GM19438 (cell line): ENCODE data around the gene MS4A7.

Experiments used
- ATAC-seq: cut with Tn5 transposase; IDR thresholded peaks from one replicate; pipeline ENCODE4 v1.9.1; 2021; ENCODE audit warnings: low read depth; ENCODE audit not compliant: unreplicated experiment

Gene MS4A7

GRCh38 chr11:60370252-60370810 is 8.0 kb upstream of the MS4A7 start:
- no peak for ATAC-seq

GRCh38 chr11:60370811-60371298 is 7.5 kb upstream of the MS4A7 start:
- no peak for ATAC-seq

GRCh38 chr11:60371386-60371785 is 6.9 kb upstream of the MS4A7 start:
- ATAC-seq, result no peak

GRCh38 chr11:60371854-60372253 is 6.5 kb upstream of the MS4A7 start:
- ATAC-seq, result no peak

- ATAC-seq, result no peak
These were observed 5.6 kb upstream of the MS4A7 start for GRCh38 chr11:60372767-60373166.

- no peak for ATAC-seq
These were observed 3.0 kb upstream of the MS4A7 start for GRCh38 chr11:60375316-60375715.

GRCh38 chr11:60376601-60377000 is 1.7 kb upstream of the MS4A7 start:
- no peak for ATAC-seq

- ATAC-seq, result peak; percentile 47
These were observed 763 bp upstream of the MS4A7 start for GRCh38 chr11:60377401-60378136.

- peak; percentile 86 for ATAC-seq
These were observed 11.1 kb downstream of the MS4A7 start for GRCh38 chr11:60389279-60389910.

GRCh38 chr11:60390419-60390818 is 12.1 kb downstream of the MS4A7 start:
- ATAC-seq, result no peak

GRCh38 chr11:60392361-60392760 is 14.0 kb downstream of the MS4A7 start:
- no peak for ATAC-seq

- ATAC-seq, result no peak
These were observed 14.7 kb downstream of the MS4A7 start for GRCh38 chr11:60393016-60393415.

- no peak for ATAC-seq
These were observed 16.5 kb downstream of the MS4A7 start for GRCh38 chr11:60394666-60395380.

- no peak for ATAC-seq
These were observed 18.1 kb downstream of the MS4A7 start, which contains the start of gene MS4A14 for GRCh38 chr11:60396382-60396781. MS4A14 (plus strand) TSS chr11:60396459; CDS start chr11:60396579, 120 bp downstream.

GRCh38 chr11:60396799-60397198 is 18.5 kb downstream of the MS4A7 start:
- peak; percentile 66 for ATAC-seq

GRCh38 chr11:60420015-60420414 is 41.7 kb downstream of the MS4A7 start:
- ATAC-seq, result no peak

GRCh38 chr11:60422609-60423008 is 44.3 kb downstream of the MS4A7 start:
- no peak for ATAC-seq

GRCh38 chr11:60428517-60428916 is 50.2 kb downstream of the MS4A7 start:
- ATAC-seq, result no peak

- no peak for ATAC-seq
These were observed 50.9 kb downstream of the MS4A7 start, which contains the start of gene MS4A5 for GRCh38 chr11:60429272-60429671. MS4A5 (plus strand) TSS chr11:60429572; CDS start chr11:60429675, 103 bp downstream.

GRCh38 chr11:60431251-60431650 is 52.9 kb downstream of the MS4A7 start:
- no peak for ATAC-seq

GRCh38 chr11:60433401-60433800 is 55.1 kb downstream of the MS4A7 start:
- no peak for ATAC-seq
